AG09309 (cell line): ENCODE results near the gene TTC38.
A peak's percentile ranks its signal among the peaks of the same experiment; 100 is the strongest.

Experiments used
- DNase-seq: peaks from one replicate; pipeline ENCODE4 v3.0.0-alpha.2; 2010; ENCODE audit warnings: low read depth
- H3K4me3 ChIP-seq: 2 replicates; pipeline ENCODE4 v1.5.1; 2011; ENCODE audit warnings: mild to moderate bottlenecking, low read depth, low read length, moderate library complexity; ENCODE audit not compliant: control insufficient read depth
- TF ChIP-seq, protein P1 (sequence below): IDR thresholded peaks from 2 replicates; pipeline ENCODE4 v1.5.1; 2011; ENCODE audit warnings: mild to moderate bottlenecking, low read depth, low read length, inconsistent platforms; ENCODE audit not compliant: insufficient read depth, control insufficient read depth; ENCODE audit errors: missing control alignments

Gene TTC38

DNA sequence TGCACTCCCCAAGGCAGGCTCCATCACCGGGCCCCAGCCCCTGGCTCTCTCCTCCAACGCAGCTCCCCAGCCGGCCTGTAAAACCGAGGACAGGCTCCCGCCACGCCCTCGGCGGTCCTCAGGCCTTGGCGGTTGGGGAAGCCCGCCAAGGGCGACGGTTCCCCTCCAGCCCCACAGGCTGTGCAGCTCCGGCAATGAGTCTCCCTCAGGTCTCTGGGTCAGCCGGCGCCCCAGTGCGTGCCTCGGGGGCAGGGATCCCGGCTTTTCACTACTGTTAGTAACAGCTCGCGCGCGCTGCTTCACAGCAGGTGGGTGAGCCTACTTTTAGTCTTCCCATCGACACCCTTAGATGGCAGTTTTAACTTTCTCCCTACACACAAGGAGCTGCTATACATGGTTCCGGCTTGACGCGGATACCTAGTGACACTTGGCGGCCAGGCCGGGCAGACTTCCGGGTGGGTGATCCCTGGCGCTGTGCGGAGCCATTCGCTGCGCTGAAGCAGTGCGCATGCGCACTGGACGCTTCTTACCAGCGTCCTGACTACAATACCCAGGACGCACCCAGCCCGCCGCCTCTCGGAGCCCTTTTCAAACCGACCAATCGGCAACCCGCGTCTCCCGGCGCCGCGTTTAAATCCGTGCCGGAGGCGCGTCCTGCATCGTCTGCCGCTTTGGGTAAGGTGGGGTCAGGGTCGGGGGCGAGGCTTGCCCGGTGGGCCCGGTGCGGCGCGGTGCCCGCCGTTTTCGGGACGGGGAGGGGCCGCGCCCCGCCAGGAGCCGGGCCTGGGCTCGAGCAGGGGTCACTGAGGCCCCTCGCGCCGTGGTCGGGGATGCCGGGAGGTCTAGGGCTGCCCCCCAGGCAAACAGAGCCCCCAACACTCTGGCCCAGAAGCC lies 28.7 kb downstream of the TTC38 start, which contains the start of gene GTSE1:
TSS of gene GTSE1 (plus strand) at position 614 of the 894 bp plus-strand sequence. CDS start 531 bp downstream, outside the sequence.
- DNase-seq = peak; percentile 86
- TF ChIP-seq, protein P1, sequence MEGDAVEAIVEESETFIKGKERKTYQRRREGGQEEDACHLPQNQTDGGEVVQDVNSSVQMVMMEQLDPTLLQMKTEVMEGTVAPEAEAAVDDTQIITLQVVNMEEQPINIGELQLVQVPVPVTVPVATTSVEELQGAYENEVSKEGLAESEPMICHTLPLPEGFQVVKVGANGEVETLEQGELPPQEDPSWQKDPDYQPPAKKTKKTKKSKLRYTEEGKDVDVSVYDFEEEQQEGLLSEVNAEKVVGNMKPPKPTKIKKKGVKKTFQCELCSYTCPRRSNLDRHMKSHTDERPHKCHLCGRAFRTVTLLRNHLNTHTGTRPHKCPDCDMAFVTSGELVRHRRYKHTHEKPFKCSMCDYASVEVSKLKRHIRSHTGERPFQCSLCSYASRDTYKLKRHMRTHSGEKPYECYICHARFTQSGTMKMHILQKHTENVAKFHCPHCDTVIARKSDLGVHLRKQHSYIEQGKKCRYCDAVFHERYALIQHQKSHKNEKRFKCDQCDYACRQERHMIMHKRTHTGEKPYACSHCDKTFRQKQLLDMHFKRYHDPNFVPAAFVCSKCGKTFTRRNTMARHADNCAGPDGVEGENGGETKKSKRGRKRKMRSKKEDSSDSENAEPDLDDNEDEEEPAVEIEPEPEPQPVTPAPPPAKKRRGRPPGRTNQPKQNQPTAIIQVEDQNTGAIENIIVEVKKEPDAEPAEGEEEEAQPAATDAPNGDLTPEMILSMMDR = no peak

DNA sequence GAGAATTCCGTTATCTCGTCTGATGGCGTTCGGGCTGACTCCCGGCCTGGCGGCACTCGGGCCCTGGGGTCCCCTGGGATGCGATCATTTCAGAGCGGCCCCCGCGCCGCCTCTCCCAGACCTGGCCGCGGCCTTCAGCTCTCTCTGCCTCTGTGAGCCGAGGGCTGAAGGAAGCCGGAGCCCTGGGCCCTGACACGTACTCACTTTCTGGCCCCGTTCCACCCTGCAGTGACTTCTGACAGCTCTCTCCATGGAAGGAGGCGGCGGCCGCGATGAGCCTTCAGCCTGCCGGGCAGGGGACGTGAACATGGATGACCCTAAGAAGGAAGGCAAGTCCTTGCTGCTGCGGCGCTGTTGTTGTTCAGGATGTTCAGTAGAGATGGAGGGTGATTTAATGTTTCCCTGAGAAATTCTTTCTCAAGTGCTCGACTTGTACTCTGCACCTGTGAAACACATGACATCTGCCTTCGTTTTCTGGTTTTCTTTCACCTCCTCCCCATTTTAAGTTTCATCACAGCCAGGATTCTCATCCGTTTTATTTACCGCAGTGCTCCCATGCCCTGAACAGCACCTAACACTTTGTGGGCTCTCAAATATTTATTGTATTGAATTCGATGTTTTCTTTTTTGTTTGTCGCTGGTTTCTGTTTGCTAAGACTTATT lies 29.5 kb downstream of the TTC38 start:
- TF ChIP-seq, protein P1 = no peak
- peak overlapping the region; percentile 79 for H3K4me3 ChIP-seq
- no peak for DNase-seq

More for the DNA sequence above, 28.7 kb downstream of the TTC38 start, which contains the start of gene GTSE1:
- peak within 1 kb of the TSS; percentile 79 for H3K4me3 ChIP-seq

DNA sequence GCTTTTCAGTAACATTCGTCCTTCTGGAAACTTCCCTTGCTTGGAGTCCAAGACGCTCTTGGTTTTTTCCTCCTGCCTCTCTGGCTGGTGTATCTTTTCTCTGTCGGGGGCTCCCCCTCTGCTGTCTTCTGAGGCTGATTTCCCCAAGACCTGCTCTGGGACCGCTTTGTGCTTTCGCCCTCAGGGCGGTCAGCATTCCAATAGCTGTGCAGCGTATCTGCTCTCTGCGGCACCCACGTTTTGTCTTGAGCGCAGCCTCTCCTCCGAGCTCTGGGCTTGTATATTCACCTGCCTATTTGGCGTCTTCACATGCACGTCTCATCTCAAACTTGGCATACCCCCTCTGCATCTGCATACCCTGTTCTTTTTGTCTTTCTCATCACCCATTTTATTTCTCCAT lies 31.3 kb downstream of the TTC38 start:
- TF ChIP-seq, protein P1 = no peak
- no peak for DNase-seq
- no peak overlapping the region for H3K4me3 ChIP-seq

DNA sequence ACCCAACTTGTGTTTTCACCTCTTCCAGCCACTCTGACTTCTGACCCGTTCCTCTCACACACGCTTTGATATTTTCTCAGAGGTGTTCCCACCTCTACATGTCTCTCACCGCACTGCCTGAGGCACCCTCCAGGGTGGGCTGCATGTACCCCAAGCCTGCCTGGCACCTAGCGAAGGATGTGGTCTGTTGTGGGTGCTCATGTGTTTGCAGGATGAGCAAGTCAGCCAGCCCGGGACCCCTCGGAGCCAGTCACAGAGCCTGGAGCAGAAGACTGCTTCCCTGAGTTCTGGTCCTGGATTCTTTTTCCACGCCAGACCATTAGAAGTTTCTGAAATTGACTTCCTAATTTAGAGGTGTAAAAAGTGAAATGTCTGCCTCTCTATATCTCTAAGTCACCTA lies 32.7 kb downstream of the TTC38 start:
- DNase-seq = no peak
- H3K4me3 ChIP-seq = no peak overlapping the region
- TF ChIP-seq, protein P1 = no peak

DNA sequence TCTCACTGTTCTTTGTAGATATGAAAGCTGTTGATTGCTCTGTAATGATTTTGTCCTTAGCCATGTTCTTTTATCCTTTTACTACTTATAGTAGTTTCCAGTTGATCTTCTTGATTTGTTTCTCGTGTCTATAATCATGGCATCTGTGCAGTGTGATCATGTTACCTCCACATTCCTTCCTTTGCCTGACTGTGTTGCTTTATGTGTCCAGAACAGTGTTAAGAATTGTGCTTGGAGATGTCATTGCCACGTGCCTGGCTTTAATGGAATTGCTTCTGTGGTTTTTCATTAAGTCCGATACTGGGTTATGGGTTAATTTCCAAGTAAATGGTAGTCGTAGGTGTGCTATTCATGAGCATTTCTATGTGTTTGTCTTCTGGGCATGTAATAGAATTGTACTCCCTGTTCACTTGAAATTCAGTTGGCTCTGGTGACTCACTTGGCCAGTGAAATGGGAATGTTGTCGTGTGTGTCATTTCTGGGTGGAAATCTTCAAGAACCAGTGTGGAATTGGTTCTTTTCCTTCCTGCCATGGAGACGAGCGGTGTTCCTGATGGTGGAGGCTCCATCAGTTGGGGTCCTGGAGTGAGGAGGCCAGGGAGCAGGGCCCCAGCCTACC lies 35.6 kb downstream of the TTC38 start:
- TF ChIP-seq, protein P1 = no peak
- no peak for DNase-seq
- H3K4me3 ChIP-seq = no peak overlapping the region

DNA sequence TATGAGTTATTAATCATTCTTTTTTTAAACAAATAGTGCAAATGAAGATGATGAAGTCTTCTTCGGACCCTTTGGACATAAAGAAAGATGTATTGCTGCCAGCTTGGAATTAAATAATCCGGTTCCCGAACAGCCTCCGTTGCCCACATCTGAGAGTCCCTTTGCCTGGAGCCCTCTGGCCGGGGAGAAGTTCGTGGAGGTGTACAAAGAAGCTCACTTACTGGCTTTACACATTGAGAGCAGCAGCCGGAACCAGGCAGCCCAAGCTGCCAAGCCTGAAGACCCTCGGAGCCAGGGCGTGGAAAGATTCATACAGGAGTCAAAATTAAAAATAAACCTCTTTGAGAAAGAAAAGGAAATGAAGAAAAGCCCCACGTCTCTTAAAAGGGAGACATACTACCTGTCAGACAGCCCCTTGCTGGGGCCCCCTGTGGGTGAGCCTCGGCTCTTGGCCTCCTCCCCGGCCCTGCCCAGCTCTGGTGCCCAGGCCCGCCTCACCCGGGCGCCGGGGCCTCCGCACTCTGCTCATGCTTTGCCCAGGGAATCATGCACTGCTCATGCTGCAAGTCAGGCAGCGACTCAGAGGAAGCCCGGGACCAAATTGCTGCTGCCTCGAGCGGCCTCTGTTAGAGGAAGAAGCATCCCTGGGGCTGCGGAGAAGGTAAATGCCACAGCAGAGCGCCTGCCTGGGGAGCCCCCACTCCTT lies 40.6 kb downstream of the TTC38 start:
- TF ChIP-seq, protein P1 = no peak
- H3K4me3 ChIP-seq = no peak overlapping the region
- no peak for DNase-seq
